GM20000 (cell line): ENCODE results near the gene KRT4.

Experiments
- DNase-seq: peaks from one replicate; pipeline ENCODE4 v3.0.0; 2012; ENCODE audit warnings: low spot score
- CTCF ChIP-seq: IDR thresholded peaks from 2 replicates; pipeline ENCODE4 v1.5.1; 2012; ENCODE audit warnings: mild to moderate bottlenecking, control low read depth; ENCODE audit errors: extremely low read depth, missing control alignments

The KRT4 gene

GRCh38 chr12:52820521-52820920 is 6.6 kb upstream of the KRT4 start:
- no peak for DNase-seq
- no peak for TF ChIP-seq CTCF

- no peak for TF ChIP-seq CTCF
- DNase-seq, result no peak
Measured at GRCh38 chr12:52819731-52820510, 6.0 kb upstream of the KRT4 start.

GRCh38 chr12:52818887-52819420 is 5.0 kb upstream of the KRT4 start:
- TF ChIP-seq CTCF, result no peak

GRCh38 chr12:52818388-52818787 is 4.5 kb upstream of the KRT4 start:
- TF ChIP-seq CTCF, result no peak
- DNase-seq, result no peak

More at GRCh38 chr12:52818887-52819420, 5.0 kb upstream of the KRT4 start:
- no peak for DNase-seq

- no peak for TF ChIP-seq CTCF
- no peak for DNase-seq
Measured at GRCh38 chr12:52817699-52818238, 3.9 kb upstream of the KRT4 start.

- TF ChIP-seq CTCF, result no peak
- DNase-seq, result no peak
Measured at GRCh38 chr12:52817003-52817698, 3.2 kb upstream of the KRT4 start.
